SIG-M5 (cell line): Measurements from ENCODE around the gene SCGB1A1.
"Not testable (repeated sequence)": the region's sequence is repeated elsewhere in the genome, so short reads cannot be mapped to it uniquely, and the experiment has no call there.

Source experiments
- DNase-seq: peaks from one replicate; lab custom pipeline; 2025; lab: John Stamatoyannopoulos, UW

SCGB1A1 gene

DNA sequence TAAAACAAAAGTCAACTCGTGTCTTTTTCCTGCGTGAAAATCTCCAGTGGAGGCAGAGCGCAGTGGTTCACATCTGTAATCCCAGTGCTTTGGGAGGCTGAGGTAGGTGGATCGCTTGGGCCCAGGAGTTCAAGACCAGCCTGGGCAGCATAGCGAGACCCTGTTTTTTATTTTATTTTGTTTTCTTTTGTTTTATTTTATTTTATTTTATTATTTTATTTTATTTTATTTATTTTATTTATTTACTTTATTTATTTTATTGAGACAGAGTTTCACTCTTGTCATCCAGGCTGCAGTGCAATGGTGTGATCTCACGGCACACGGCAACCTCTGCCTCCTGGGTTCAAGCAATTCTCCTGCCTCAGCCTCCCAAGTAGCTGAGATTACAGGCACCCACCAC lies 31.1 kb downstream of the SCGB1A1 start:
- DNase-seq: not testable (repeated sequence)

DNA sequence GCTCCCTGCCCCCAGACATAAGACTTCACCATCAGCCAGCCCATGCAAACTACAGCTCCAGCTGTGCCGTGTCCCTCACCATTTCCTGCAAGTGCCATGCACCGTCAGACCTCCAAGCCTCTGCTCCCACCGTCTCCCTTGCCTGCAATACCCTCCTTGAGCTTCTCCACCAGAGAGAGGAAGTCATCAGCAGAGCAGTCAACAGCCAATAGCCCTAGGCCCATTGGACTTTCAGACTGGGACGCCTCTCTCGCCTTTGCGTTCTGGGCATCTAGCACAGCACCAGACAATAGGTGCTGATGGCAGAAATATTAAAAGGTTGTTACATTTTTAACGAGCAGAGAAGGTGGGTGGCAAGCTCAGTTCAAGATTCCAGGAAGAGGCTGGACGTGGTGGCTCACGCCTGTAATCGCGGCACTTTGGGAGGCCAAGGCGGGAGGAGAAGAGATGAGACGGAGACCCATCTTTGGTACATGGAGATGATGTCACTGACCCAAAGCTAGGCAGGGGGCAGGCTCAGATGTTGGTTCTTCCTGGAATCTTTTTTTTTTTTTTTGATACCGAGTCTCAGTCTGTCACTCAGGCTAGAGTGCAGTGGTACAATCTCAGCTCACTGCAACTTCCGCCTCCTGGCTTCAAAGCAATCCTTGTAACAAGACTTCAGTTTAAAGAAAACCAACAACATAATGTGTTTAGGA lies 31.9 kb downstream of the SCGB1A1 start:
- DNase-seq: no peak

DNA sequence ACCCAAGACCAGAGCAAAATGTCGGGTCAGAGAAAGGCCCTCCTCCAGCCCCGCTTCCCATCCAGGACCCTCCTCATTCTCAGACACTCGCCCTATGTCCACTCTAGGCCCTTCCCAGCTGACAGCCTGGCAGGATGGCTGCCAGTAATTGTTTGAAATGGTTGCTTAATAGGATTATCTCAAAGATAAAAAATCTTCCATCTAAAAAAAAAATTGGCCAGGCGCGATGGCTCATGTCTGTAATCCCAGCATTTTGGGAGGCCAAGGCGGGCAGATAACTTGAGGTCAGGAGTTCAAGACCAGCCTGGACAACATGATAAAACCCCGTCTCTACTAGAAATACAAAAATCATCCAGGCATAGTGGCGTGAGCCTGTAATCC lies 32.4 kb downstream of the SCGB1A1 start:
- DNase-seq: no peak

DNA sequence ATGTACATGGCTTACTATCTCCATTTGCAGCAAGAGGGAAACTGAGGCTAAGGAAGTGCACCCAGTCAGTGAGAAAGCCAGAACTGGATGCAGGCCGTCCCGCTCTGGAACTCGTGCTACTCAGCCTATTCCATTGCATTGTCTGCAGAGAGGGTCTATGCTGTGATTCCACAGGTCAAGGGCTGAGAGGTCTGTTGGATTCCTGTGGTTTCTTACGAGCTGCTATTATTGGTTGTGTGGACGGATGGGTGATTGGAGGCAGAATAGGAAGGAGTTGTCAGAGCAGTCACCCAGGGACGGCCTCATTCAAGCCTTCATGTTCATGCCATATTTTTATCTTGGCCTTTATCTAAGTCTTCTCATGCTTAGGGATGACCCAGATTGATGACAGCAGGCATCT lies 33.4 kb downstream of the SCGB1A1 start:
- no peak for DNase-seq

DNA sequence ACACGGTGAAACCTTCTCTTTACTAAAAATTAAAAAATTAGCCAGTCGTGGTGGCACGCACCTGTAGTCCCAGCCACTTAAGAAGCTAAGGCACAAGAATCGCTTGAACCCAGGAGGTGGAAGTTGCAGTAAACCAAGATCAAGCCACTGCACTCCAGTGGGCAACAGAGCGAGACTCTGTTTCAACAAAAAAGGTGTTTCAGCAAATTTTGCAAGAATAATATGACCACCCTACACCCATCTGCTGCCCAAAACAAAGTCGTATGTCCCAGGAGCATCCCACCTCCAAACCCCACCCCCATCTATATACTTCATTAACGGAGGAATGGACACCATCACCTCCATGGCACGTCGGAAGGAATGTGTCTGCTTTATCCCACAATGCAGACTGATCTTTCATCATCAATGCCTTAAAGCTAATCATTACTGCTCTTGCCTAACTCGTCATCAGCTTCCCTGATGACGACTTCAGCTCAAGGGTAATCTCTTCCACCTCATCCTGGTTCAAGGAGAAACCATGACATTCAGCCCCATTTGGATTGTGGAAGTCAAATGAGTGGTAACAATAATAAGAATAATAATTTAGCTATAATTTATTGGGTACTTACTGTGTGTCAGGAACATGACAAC lies 34.1 kb downstream of the SCGB1A1 start:
- DNase-seq: no peak

DNA sequence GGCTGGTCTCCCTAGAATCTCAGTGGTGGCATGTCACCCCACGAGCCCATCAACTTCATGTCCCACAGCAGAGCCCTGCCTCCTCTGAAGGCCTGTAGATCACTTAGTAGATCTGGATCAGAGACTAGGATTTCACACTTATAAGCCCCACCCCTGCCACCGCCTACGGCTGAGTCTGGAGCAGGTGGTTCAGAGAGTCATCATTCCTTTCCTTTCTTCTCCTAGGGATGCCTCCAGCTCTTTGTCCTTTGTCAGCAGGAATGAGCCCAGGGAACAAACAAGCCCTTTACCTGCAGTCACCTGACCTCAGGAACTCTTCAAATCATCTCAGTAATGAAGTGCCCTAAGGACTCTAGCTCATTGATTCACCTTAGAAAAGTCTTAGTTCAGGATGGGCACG lies 37.8 kb downstream of the SCGB1A1 start:
- no peak for DNase-seq

DNA sequence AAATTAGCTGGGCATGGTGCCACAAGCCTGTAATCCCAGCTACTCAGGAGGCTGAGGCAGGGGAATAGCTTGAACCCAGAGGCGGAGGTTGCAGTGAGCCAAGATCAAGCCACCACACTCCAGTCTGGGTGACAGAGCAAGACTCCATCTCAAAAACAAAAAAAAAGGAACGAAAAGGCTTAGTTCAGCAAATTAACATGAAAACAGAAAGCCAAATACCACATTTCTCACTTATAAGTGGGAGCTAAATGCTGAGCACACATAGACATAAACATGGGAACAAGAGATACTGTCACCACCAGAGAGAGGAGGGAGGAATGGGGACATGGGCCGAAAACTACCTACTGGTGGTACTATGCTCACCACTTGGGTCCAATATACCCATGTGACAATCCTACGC lies 38.6 kb downstream of the SCGB1A1 start:
- DNase-seq: no peak

DNA sequence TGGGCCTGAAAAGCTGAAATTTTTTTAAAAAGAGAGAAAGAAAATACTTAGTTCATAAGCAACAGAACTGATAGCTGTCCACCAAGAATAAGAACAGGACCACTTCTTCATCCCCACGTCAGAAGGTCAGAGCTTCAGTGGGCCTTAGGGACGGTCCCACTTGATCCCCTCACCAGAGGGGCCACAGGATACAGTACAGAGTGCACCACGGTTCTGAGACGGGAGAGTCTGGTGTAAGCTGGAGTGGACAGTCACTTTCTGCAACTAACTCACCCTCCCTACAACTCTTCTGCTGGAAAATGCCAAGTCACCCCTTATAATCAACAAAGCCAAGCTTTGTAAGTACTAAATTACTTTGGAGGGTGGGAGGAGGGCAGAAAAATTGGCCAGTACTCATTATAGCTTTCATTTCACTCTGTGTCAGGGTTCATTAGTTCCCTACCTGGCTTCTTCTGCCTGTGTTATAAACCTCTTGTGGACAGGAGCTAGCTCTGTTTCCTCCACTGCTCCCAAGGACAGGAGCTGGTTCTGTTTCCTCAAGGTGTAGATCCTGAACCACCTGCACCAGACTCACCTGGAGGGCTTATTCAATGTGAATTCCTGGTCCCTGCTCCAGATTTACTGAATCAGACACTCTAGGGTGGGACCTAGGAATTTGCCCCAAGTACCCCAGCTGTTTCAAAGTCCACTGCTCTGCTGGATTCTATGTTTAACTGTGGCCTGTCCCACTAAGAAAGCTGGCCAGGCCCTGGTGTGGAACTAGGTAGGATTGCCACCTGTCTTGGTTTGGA lies 39.6 kb downstream of the SCGB1A1 start:
- no peak for DNase-seq

DNA sequence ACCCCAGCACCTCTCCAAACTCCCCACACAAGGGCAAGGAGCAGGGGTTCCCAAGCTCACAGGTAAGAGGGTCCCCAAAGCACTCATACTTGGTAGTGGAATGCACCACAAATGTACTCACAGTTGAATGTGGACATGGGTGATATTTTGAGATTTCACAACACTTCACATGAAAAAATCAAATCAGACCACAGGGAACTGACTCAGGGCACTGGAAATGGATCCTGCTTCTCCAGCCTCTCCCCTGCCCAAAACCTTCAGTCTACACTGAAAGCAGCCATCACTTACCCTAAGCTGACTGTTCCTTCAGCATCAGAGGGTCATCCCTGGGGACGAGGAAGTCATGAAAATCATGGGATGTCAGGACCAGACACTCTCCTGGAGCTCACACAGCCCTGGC lies 40.2 kb downstream of the SCGB1A1 start:
- DNase-seq: no peak

DNA sequence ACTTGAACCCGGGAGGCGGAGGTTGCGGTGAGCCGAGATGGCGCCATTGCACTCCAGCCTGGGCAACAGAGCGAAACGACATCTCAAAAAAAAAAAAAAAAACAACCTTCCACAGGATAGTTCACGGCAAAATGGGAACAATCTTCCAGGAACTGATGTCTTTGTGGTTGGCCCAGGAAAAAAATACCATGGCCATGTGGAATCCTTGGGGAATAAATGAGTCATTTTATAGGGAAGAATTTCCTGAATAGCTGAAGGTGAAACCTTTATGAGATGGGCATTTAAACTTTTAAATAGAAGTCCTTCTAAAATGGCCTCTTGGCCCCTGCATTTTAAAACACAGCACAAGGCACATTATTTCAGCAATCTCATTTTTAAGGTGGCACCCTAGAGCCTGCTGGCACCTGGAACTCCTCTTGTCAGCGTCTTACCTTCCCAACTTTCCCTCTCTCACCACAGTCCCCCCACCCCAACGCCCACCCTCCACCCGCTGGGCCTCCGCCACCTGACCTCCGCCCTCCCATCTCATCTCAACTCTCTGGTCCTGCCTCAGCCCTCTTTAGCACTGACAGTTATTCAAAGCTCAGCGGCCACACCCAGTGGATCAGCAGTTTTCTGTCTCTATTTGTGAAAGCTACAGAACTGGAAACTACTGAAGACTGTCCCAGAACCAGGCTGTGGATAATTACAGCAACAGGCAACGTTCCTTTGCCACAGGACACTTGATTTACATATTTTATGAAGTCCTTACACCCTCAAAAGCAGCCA lies 43.1 kb downstream of the SCGB1A1 start:
- DNase-seq: no peak

DNA sequence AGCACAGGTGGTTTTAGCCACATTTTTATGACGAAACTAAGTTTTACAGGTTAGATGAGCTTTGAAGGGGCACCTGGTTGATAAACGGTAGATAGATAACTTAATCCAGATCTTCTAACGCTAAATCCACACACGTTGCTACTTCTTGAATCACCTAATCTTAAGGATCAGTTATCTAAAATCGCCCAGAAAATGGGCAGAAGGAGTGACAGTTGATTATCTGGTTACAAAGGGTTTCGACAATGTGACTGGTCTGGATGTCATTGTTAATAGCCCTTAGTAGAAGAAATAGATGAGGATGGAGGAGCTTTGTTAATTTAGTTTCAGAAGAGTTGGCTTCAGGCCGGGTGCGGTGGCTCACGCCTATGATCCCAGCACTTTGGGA lies 43.7 kb downstream of the SCGB1A1 start:
- no peak for DNase-seq

DNA sequence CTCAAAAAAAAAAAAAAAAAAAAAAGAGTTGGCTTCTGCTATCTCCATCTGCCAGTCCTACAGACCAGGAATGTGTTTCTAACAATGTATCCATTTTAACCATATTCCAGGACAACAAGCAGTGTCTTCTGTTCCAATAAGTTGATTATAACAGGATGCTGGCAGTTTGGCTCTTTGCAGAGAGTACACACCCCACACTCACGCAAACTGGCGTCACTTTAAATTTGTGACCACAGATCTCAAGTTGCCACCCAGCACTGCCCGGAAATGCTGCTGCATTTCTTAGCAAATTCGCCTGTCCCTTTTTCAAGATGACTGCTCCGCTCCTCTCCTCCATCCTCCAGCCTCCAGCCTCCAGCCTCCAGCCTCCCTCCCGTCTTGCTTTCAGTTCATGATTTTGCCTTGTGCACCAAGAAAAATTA lies 44.3 kb downstream of the SCGB1A1 start:
- no peak for DNase-seq

DNA sequence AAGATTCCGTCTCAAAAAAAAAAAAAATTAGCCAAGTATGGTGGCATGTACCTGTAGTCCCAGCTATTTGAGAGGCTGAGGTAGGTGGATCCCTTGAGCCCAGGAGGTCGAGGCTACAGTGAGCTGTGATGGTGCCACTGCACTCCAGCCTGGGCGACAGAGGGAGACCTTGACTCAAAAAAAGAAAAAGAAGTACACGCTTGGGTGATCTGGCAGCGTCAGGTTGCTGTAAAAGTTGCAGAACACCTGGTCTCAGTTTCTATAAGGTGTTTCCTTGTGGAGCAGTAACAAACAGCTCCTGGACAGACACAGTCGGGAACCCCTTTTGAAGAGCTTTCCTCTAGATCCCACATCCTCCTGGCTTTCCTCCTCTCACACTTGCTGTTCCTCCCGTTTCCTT lies 45.8 kb downstream of the SCGB1A1 start:
- DNase-seq: no peak

DNA sequence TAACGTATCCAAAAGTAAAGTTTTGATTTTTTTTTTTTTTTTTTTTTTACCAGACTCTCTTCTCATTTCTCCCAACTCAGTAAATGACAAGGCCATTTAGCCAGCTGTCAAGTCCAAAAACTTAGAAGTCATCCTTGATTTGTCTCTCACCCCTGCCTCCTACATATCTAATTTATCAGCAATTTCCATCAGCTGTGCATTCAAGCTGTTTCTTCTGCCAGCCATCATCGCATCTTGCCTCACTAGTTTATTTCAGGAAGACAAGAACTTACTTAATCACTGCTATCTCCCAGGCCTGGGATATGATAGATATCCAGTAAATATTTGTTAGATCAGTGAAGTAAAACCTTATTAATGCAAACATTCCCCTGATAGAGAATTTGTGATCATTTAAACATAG lies 47.6 kb downstream of the SCGB1A1 start:
- no peak for DNase-seq

DNA sequence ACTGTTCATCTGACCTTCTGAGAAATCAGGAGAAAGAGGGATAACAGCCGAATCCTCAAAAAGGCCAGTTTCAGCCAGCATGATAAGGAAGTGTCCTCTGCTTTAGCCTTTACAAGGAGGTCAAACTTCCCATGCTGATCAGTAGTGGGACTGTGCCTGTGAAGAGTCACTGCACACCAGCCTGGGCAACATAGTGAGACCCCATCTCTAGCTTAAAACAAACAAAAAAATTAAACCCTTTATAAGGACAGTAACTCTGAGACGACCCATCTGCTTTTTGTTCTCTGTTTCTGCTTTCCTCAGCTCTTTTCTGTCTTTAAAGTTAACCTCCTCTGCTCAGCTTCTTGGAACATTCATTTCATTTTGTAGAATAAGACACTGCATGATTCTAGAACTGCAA lies 49.7 kb downstream of the SCGB1A1 start:
- no peak for DNase-seq

DNA sequence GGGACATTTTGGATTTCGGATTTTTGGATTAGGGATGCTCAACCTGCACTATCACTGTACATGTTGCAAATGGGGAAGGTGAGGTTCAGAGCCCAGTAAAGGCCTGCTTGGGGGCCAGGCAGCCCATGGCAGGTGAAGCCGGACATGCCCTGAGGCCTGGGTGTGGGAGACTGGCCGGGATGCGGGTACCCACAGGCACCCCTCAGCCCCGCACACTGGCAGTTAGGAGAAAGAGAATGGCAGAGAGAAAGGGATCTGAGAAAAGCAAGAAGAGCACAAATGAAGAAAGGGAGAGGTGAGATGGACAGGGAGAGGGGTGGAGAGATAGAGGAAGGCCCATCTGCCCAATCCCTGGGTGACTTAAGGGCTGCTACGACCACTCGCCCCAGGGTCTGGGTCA lies 52.8 kb downstream of the SCGB1A1 start:
- DNase-seq: no peak

DNA sequence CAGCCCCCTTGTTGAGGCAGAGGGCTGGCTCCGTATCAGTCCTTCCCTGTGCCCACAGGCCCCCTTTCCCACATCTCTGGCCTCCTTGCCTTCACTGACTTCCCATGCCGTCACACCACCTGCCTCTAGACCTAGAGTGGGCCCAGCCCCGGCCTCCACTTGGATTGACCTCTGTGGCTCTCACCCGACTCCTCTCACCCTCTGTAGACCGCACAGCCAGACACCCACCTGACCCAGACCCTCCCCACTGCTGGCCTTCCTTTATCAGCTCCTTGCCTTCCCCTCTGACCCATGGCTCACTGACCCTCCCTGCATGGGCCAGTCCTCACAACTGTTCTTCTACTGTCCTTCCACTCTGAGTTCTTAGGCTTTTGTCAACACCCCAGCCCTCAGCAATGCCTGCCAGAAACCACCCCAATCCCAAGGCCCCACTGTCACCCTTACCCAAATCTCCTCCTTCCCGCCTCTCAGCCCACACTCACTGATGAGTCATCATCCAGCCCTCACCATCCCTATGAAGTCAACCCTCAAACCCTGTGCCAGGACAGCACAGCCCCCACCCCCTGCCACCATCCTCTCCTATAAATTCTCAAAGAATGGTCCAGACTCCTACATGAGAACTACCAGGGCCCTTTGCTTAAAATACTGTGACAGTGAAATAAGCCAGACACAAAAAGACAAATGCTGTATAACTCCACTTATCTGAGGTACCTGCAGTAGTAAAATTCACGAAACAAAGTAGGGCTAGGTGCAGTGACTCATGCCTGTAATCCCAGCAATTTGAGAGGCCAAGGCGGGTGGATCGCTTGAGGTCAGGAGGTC lies 53.4 kb downstream of the SCGB1A1 start:
- DNase-seq: no peak
